ENCODE data around the gene PCARE. TPM values are rescaled to one million over a fixed set of nuclear protein-coding genes. Genes with fewer than 3 reads are reported as not detected.

The PCARE gene
- total RNA-seq, 2 donors from 2014 or later: 0.09 TPM; not detected in 1

DNA sequence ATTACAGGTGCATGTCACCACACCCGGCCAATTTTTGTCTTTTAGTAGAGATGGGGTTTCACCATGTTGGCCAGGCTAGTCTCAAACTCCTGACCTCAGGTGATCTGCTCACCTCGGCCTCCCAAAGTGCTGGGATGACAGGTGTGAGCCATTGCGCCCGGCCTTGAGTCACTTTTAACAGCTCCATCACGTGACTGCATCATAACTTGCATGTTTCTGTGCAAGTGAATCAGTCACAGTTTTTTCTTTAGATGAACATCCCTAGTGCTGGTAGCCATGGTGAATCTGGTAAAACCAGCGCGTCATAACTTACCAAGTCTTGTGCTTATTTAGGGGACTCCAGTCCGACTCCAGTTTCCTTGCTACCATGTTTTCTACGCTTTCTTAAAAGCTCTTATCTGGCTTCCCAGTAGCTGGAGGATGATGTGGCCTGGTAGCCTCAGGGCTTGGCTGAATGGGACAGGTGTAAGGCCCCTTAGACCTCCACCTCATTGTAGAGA is 33.1 kb downstream of the PCARE start:
- H3K27me3 Mint-ChIP-seq (ENCODE audit: insufficient read depth): no peaks in the 10 kb centered on the region
- Histone ChIP-seq H3K9ac (ENCODE audit: extremely low read depth, low read length, poor library complexity, severe bottlenecking) (no peak overlapping the region), H3K36me3 (ENCODE audit: control insufficient read depth, insufficient read depth, low read length) (no peaks in the 10 kb centered on the region), H3K9me3 (ENCODE audit: control insufficient read depth, low read length) (no peaks in the 10 kb centered on the region), H3K4me3 (ENCODE audit: low read length) (no peak overlapping the region), H3K27ac (ENCODE audit: low read depth, low read length) (no peak overlapping the region), H3K27me3 (ENCODE audit: control insufficient read depth, insufficient read depth, low read length, poor library complexity, severe bottlenecking) (no peaks in the 10 kb centered on the region), H3K4me1 (ENCODE audit: control insufficient read depth, insufficient read depth, low read length) (peaks cover 9% of the 10 kb centered on the region)
- DNase-seq: no peak
- no peaks in the 10 kb centered on the region for H3K9me3 Mint-ChIP-seq
- H3K4me3 Mint-ChIP-seq: no peak overlapping the region
- H3K4me1 Mint-ChIP-seq: peaks cover 28% of the 10 kb centered on the region
- WGBS, 2 experiments (ENCODE audit: insufficient coverage in 1 of 2, insufficient read length in 1 of 2): 91 to 92% methylated on average over 9 of the region's 9 CpGs
- TF ChIP-seq, protein P1, sequence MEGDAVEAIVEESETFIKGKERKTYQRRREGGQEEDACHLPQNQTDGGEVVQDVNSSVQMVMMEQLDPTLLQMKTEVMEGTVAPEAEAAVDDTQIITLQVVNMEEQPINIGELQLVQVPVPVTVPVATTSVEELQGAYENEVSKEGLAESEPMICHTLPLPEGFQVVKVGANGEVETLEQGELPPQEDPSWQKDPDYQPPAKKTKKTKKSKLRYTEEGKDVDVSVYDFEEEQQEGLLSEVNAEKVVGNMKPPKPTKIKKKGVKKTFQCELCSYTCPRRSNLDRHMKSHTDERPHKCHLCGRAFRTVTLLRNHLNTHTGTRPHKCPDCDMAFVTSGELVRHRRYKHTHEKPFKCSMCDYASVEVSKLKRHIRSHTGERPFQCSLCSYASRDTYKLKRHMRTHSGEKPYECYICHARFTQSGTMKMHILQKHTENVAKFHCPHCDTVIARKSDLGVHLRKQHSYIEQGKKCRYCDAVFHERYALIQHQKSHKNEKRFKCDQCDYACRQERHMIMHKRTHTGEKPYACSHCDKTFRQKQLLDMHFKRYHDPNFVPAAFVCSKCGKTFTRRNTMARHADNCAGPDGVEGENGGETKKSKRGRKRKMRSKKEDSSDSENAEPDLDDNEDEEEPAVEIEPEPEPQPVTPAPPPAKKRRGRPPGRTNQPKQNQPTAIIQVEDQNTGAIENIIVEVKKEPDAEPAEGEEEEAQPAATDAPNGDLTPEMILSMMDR (conservative IDR thresholded peaks at IDR 0.05): no peak
- H3K27ac Mint-ChIP-seq: no peak overlapping the region
- peaks cover 9% of the 10 kb centered on the region for H3K36me3 Mint-ChIP-seq (ENCODE audit: low read depth)

DNA sequence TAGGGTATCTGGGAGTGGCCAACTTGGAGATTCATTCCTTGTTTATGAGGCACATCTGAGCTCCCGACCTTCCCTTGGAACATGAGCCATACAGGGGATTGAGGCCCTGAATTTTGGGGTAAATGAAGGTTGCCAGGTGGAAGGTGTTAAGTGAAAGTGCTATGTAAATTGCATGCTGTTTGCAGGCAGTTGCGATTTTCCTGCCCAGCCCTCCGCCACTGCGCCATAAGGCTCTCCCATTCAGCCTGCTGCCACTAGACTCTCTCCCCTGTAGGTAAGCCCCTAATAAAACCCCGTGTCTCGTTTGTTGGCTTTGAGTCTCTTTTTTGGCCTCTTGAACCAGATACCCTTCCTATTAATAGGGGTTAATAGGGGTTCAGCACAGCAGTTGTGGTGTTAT is 33.8 kb downstream of the PCARE start:
- H3K4me1 ChIP-seq (ENCODE audit: control insufficient read depth, insufficient read depth, low read length): peaks cover 9% of the 10 kb centered on the region
- H3K4me1 Mint-ChIP-seq: peaks cover 28% of the 10 kb centered on the region
- DNase-seq: no peak
- H3K27ac Mint-ChIP-seq: no peak overlapping the region
- H3K9me3 ChIP-seq (ENCODE audit: control insufficient read depth, low read length): no peaks in the 10 kb centered on the region
- peaks cover 9% of the 10 kb centered on the region for H3K36me3 Mint-ChIP-seq (ENCODE audit: low read depth)
- H3K36me3 ChIP-seq (ENCODE audit: control insufficient read depth, insufficient read depth, low read length): no peaks in the 10 kb centered on the region
- H3K9ac ChIP-seq (ENCODE audit: extremely low read depth, low read length, poor library complexity, severe bottlenecking): no peak overlapping the region
- 71 to 90% methylated on average over 1 to 6 of the region's 6 CpGs for WGBS, 2 experiments (ENCODE audit: insufficient coverage in 1 of 2, insufficient read length in 1 of 2)
- no peak overlapping the region for H3K27ac ChIP-seq (ENCODE audit: low read depth, low read length)
- TF ChIP-seq, protein P1 (conservative IDR thresholded peaks at IDR 0.05): no peak
- H3K27me3 Mint-ChIP-seq (ENCODE audit: insufficient read depth): no peaks in the 10 kb centered on the region
- no peak overlapping the region for H3K4me3 Mint-ChIP-seq
- H3K9me3 Mint-ChIP-seq: no peaks in the 10 kb centered on the region
- no peaks in the 10 kb centered on the region for H3K27me3 ChIP-seq (ENCODE audit: control insufficient read depth, insufficient read depth, low read length, poor library complexity, severe bottlenecking)
- no peak overlapping the region for H3K4me3 ChIP-seq (ENCODE audit: low read length)

DNA sequence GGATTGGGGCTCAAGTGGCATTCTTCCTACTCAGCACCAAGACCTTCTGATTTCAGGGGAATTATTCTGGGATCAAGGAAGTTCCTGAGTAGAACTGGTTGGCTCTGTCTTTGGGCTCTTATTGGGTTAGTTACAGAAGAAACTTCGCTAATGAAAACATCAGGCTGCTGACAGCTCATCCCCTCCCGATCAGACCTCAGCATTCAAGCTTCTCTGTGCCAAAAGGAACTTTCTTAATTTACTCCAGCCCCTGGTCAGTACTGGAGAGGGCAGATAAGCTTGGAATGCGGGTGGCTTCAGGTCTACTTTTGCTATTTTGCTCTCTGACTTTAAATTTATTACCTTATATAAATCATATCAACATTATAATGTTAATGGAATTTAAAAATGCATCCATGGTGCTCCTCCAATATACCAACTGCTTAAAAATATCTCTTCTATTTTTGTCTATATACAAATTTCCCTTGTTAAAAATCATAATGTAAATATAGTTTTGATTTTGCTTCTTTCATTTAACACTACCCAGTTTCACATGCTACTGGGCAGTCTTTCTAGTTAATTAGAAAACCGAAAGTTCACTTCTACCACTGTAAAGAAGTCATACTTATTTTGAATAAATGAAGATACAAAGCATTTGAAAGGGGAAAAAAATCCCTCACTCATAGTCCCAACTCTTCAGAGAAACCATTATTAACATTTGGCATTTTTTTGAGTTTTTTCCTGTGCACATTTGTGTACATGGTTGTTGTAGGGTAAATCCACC is 34.4 kb downstream of the PCARE start:
- 90% methylated on average over 3 of the region's 4 CpGs; no CpG with 5 or more reads in 1 of the 2 experiments for WGBS, 2 experiments (ENCODE audit: insufficient coverage in 1 of 2, insufficient read length in 1 of 2)

More for the DNA sequence above, 34.4 kb downstream of the PCARE start:
- Mint-ChIP-seq H3K4me1 (peaks cover 28% of the 10 kb centered on the region), H3K27me3 (ENCODE audit: insufficient read depth) (no peaks in the 10 kb centered on the region), H3K36me3 (ENCODE audit: low read depth) (peaks cover 9% of the 10 kb centered on the region), H3K27ac (no peak overlapping the region), H3K4me3 (no peak overlapping the region), H3K9me3 (no peaks in the 10 kb centered on the region)
- TF ChIP-seq, protein P1 (conservative IDR thresholded peaks at IDR 0.05): no peak
- Histone ChIP-seq H3K36me3 (ENCODE audit: control insufficient read depth, insufficient read depth, low read length) (no peaks in the 10 kb centered on the region), H3K27me3 (ENCODE audit: control insufficient read depth, insufficient read depth, low read length, poor library complexity, severe bottlenecking) (no peaks in the 10 kb centered on the region), H3K4me3 (ENCODE audit: low read length) (no peak overlapping the region), H3K4me1 (ENCODE audit: control insufficient read depth, insufficient read depth, low read length) (peaks cover 9% of the 10 kb centered on the region), H3K9me3 (ENCODE audit: control insufficient read depth, low read length) (no peaks in the 10 kb centered on the region), H3K27ac (ENCODE audit: low read depth, low read length) (no peak overlapping the region), H3K9ac (ENCODE audit: extremely low read depth, low read length, poor library complexity, severe bottlenecking) (no peak overlapping the region)
- no peak for DNase-seq

Data from endodermal cell (in vitro differentiated cells).